HG02678 (cell line): ENCODE results near the gene ARHGAP22.

ENCODE experiments used
- ATAC-seq: cut with Tn5 transposase; IDR thresholded peaks from one replicate; pipeline ENCODE4 v1.9.1; 2021; ENCODE audit warnings: mild to moderate bottlenecking, moderate library complexity; ENCODE audit not compliant: unreplicated experiment

Gene ARHGAP22

GRCh38 chr10:48468130-48468790 is 136.6 kb downstream of the ARHGAP22 start:
- ATAC-seq = no peak

GRCh38 chr10:48467669-48468068 is 137.2 kb downstream of the ARHGAP22 start:
- no peak for ATAC-seq

- ATAC-seq = no peak
Observed at GRCh38 chr10:48466611-48467240, 138.1 kb downstream of the ARHGAP22 start.

GRCh38 chr10:48465860-48466521 is 138.9 kb downstream of the ARHGAP22 start:
- ATAC-seq = no peak

- ATAC-seq = no peak
Observed at GRCh38 chr10:48464871-48465736, 139.8 kb downstream of the ARHGAP22 start.

- ATAC-seq = no peak
Observed at GRCh38 chr10:48464121-48464870, 140.6 kb downstream of the ARHGAP22 start.

GRCh38 chr10:48463318-48464003 is 141.4 kb downstream of the ARHGAP22 start:
- ATAC-seq = no peak

GRCh38 chr10:48462482-48463020 is 142.3 kb downstream of the ARHGAP22 start:
- no peak for ATAC-seq

GRCh38 chr10:48461623-48462481 is 143.0 kb downstream of the ARHGAP22 start:
- no peak for ATAC-seq

GRCh38 chr10:48460182-48460581 is 144.7 kb downstream of the ARHGAP22 start:
- no peak for ATAC-seq

GRCh38 chr10:48459270-48460150 is 145.4 kb downstream of the ARHGAP22 start:
- no peak for ATAC-seq

GRCh38 chr10:48458662-48459048 is 146.2 kb downstream of the ARHGAP22 start:
- ATAC-seq = no peak

- ATAC-seq = no peak
Observed at GRCh38 chr10:48457949-48458661, 146.8 kb downstream of the ARHGAP22 start.

- ATAC-seq = peak; percentile 47
Observed at GRCh38 chr10:48456808-48457761, 147.8 kb downstream of the ARHGAP22 start.

GRCh38 chr10:48456361-48456804 is 148.5 kb downstream of the ARHGAP22 start:
- no peak for ATAC-seq
